ENCODE results near the gene RBM39. TPM values are rescaled to one million over a fixed set of nuclear protein-coding genes. Genes with fewer than 3 reads are reported as not detected.
"Not testable (repeated sequence)": the region's sequence is repeated elsewhere in the genome, so short reads cannot be mapped to it uniquely, and the experiment has no call there.

Gene RBM39
- total and polyA plus RNA-seq, 2 of the 13 experiments (the other 11 are each of a cell fraction or from before 2014, with no cell fraction given) = 788 to 920 TPM

DNA sequence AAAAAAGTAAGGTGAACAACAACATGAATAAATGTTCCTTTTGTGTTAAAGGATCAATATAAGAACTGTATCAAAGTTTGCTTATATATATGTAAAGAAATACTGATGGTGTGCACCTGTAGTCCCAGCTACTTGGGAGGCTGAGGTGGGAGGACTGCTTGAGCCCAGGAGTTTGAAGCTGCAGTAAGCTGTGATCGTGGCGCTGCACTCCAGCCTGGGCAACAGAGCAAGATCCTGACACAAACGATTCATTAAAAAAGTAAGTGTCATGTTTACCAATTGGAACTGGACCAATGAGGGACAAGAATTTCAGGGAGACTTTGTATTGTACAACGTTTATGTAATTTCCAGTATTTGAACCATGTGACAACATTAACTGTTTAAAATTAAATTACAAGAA is 24.8 kb upstream of the RBM39 start (continued):
- TF ChIP-seq ZBTB33 (CRISPR knock-in tag; IDR thresholded peaks at IDR 0.05) (0 out of 2 replicates have a peak, but pooled peaks have one; percentile 21), TSC22D2 (CRISPR knock-in tag; IDR thresholded peaks at IDR 0.05; ENCODE audit: borderline replicate concordance) (no peak)
- TF ChIP-seq, protein P1, sequence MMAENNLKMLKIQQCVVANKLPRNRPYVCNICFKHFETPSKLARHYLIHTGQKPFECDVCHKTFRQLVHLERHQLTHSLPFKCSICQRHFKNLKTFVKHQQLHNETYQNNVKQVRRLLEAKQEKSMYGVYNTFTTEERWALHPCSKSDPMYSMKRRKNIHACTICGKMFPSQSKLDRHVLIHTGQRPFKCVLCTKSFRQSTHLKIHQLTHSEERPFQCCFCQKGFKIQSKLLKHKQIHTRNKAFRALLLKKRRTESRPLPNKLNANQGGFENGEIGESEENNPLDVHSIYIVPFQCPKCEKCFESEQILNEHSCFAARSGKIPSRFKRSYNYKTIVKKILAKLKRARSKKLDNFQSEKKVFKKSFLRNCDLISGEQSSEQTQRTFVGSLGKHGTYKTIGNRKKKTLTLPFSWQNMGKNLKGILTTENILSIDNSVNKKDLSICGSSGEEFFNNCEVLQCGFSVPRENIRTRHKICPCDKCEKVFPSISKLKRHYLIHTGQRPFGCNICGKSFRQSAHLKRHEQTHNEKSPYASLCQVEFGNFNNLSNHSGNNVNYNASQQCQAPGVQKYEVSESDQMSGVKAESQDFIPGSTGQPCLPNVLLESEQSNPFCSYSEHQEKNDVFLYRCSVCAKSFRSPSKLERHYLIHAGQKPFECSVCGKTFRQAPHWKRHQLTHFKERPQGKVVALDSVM (CRISPR knock-in tag; IDR thresholded peaks at IDR 0.05) = peak; percentile 38; the same call in 1 of the 2 replicates

DNA sequence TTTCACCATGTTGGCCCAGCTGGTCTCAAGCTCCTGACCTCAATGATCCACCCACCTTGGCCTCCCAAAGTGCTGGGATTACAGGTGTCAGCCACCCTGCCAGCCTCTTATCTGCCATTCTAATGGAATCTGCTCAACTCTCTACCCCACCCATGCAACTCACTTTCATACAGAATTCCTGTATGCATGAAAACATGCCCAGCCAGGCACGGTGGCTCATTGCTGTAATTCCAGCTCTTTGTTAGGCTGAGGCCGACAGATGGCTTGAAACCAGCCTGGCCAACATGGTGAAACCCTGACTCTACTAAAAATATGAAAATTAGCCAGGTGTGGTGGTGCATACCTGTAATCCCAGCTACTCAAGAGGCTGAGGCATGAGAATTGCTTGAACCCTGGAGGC is 22.9 kb upstream of the RBM39 start:
- H3K27ac ChIP-seq (ENCODE audit: extremely low read length, insufficient read depth, low read length); H3K9ac ChIP-seq (ENCODE audit: insufficient read depth, low read depth, low read length); H3K4me3 ChIP-seq (replicated peaks in 1 of 3; ENCODE audit: insufficient read depth in 1 of 3, low read depth in 2 of 3, low read length in 3 of 3); H3K36me3 ChIP-seq (replicated peaks in 1 of 2; ENCODE audit: control insufficient read depth in 1 of 2, insufficient read depth in 2 of 2, low read length in 2 of 2); H3K4me2 ChIP-seq (ENCODE audit: low read depth, low read length); CTCF ChIA-PET (ENCODE audit: low intra/inter-chr PET ratio, low total read pairs); in situ Hi-C loops (cut with HindIII; ENCODE audit: extremely low pct_ligation_motif_present, low pct_unique_long_range_greater_than_20kb); H4K20me1 ChIP-seq (ENCODE audit: insufficient read depth, low read length); FAIRE-seq; intact Hi-C loops (cut with micrococcal nuclease; ENCODE audit: unreplicated experiment); H3K9me3 ChIP-seq (ENCODE audit: low read length); ATAC-seq; H3K27me3 ChIP-seq (ENCODE audit: control insufficient read depth in 1 of 2, insufficient read depth in 2 of 2, low read length in 2 of 2); BruUV-seq (replicated peaks); H3K79me2 ChIP-seq (ENCODE audit: insufficient read depth, low read length); DNase-seq (ENCODE audit: low spot score); H2AFZ ChIP-seq (ENCODE audit: low read length): not testable (repeated sequence)
- WGBS (ENCODE audit: low lambda C conversion rate) = 31% methylated on average over 2 of the region's 2 CpGs
- TF ChIP-seq ZNF460 (CRISPR knock-in tag; IDR thresholded peaks at IDR 0.05; ENCODE audit: borderline replicate concordance) = peak; percentile 39; the same call in 1 of the 2 replicates
- POLR2A ChIA-PET = interaction anchor here (16.6 kb wide), 1 partner anchor 22 kb away, joined by 461 read pairs; the partner anchor contains the start of gene RBM39
- peaks cover 52% of the 10 kb centered on the region for H3K4me1 ChIP-seq (ENCODE audit: insufficient read depth, low read length)
